ENCODE data around the gene KPNA3.

- TF ChIP-seq CTCF (IDR thresholded peaks at IDR 0.05) (no peak), SIN3A (IDR thresholded peaks at IDR 0.05; ENCODE audit: borderline replicate concordance, low read depth, low read length) (no peak), YY1 (IDR thresholded peaks at IDR 0.05; ENCODE audit: low read depth) (no peak), POLR2AphosphoS5 (IDR thresholded peaks at IDR 0.05; ENCODE audit: low read depth, low read length) (no peak), MXI1 (IDR thresholded peaks at IDR 0.05; ENCODE audit: low read depth, low read length) (no peak), TAF1 (IDR thresholded peaks at IDR 0.05; ENCODE audit: borderline replicate concordance, low read depth, low read length) (no peak)
These were observed 46.5 kb upstream of the KPNA3 start for GRCh38 chr13:49838989-49839388.

Measured in SK-N-SH (cell line).